SK-N-SH (cell line): ENCODE results near the gene TWF2.
A peak's percentile ranks its signal among the peaks of the same experiment; 100 is the strongest.

Experiments used
- CTCF ChIP-seq: fragments of 200-600 bp; sonication (generic); IDR thresholded peaks from 2 replicates; pipeline ENCODE4 v1.6.1; 2017; ENCODE audit warnings: antibody characterized with exemption, mild to moderate bottlenecking, moderate library complexity
- TAF1 ChIP-seq: IDR thresholded peaks from 2 replicates; pipeline ENCODE4 v1.6.1; 2012; ENCODE audit warnings: low read depth, mild to moderate bottlenecking, low read length, moderate library complexity, borderline replicate concordance
- TCF12 ChIP-seq: IDR thresholded peaks from 2 replicates; pipeline ENCODE4 v1.4.0; 2012

GRCh38 chr3:52231502-52232278, 7.3 kb downstream of the TWF2 start:
- no peak for TF ChIP-seq TCF12
- no peak for TF ChIP-seq TAF1
- TF ChIP-seq CTCF = peak; percentile 75
